VCaP (cell line): ENCODE measurements around the gene IL25.

Experiments
- H3K27ac ChIP-seq: fragments of 450-650 bp; 2 replicates; pipeline ENCODE4 v1.5.1; 2017
- CTCF ChIP-seq: fragments of 450-650 bp; conservative IDR thresholded peaks from 2 replicates; pipeline ENCODE4 v1.5.1; 2017; ENCODE audit warnings: mild to moderate bottlenecking, moderate library complexity

Gene IL25

GRCh38 chr14:23405096-23405495, 32.5 kb downstream of the IL25 start:
- H3K27ac ChIP-seq = no peak overlapping the region
- TF ChIP-seq CTCF = no peak

- H3K27ac ChIP-seq = no peak overlapping the region
- TF ChIP-seq CTCF = no peak
These were observed 33.0 kb downstream of the IL25 start for GRCh38 chr14:23405516-23406025.

- no peak overlapping the region for H3K27ac ChIP-seq
- no peak for TF ChIP-seq CTCF
These were observed 33.6 kb downstream of the IL25 start for GRCh38 chr14:23406244-23406643.

GRCh38 chr14:23406725-23407355, 34.2 kb downstream of the IL25 start:
- TF ChIP-seq CTCF = no peak
- H3K27ac ChIP-seq = no peak overlapping the region

GRCh38 chr14:23407516-23408306, 35.1 kb downstream of the IL25 start, which contains the start of gene MYH6:
Gene MYH6, minus strand, starts transcription at chr14:23408273. Its CDS starts 1,050 bp downstream, at chr14:23407223.
- H3K27ac ChIP-seq = no peak within 1 kb of the TSS
- TF ChIP-seq CTCF = no peak

- no peak for TF ChIP-seq CTCF
These were observed 35.7 kb downstream of the IL25 start for GRCh38 chr14:23408307-23408630.

GRCh38 chr14:23409475-23409874, 36.9 kb downstream of the IL25 start:
- TF ChIP-seq CTCF = no peak
- H3K27ac ChIP-seq = no peak overlapping the region

More at GRCh38 chr14:23408307-23408630, 35.7 kb downstream of the IL25 start:
- no peak overlapping the region for H3K27ac ChIP-seq
